Activated CD4-positive, alpha-beta T cell treated with anti-CD3 and anti-CD28 coated beads, Interleukin-2, amount 10 ng/mL, durations not matched to agents 7 days and 5 days (primary cell): ENCODE results near the gene SNX12. TPM values are rescaled to one million over a fixed set of nuclear protein-coding genes. Genes with fewer than 3 reads are reported as not detected.

ENCODE experiments used
- CTCF ChIA-PET: fragments of 350-600 bp; sonication (Branson Sonifier 250); formaldehyde crosslinking; loops from one replicate; lab custom pipeline; 2021; ENCODE audit warnings: antibody characterized with exemption; lab: Charles Lee
- POLR2A ChIA-PET: fragments of 350-600 bp; sonication (Branson Sonifier 250); formaldehyde crosslinking; loops from one replicate; lab custom pipeline; 2021; ENCODE audit warnings: antibody characterized with exemption; lab: Charles Lee
- DNase-seq: peaks from one replicate; pipeline ENCODE4 v3.0.0-alpha.2; 2020
- H3K27ac Mint-ChIP-seq: one replicate; pipeline ENCODE4 v1.8.0; 2021; ENCODE audit warnings: mild to moderate bottlenecking, moderate library complexity, mixed read lengths
- H3K27me3 Mint-ChIP-seq: one replicate; pipeline ENCODE4 v1.8.0; 2021; ENCODE audit warnings: mixed read lengths
- H3K36me3 Mint-ChIP-seq: one replicate; pipeline ENCODE4 v1.8.0; 2021; ENCODE audit warnings: low read depth, mixed read lengths
- H3K4me1 Mint-ChIP-seq: one replicate; pipeline ENCODE4 v1.8.0; 2021; ENCODE audit warnings: mixed read lengths
- H3K4me3 Mint-ChIP-seq: one replicate; pipeline ENCODE4 v1.8.0; 2021; ENCODE audit warnings: mild to moderate bottlenecking, moderate library complexity, mixed read lengths
- H3K9me3 Mint-ChIP-seq: one replicate; pipeline ENCODE4 v1.8.0; 2021; ENCODE audit warnings: mixed read lengths
- total RNA-seq, 2 experiments: library from RNA; stranded (reverse); gene quantifications; one replicate each; pipeline ENCODE4 v1.2.3, GENCODE V29; 2021

SNX12 gene
- total RNA-seq, 2 experiments from 2014 or later: 41.8 to 49.0 TPM

DNA sequence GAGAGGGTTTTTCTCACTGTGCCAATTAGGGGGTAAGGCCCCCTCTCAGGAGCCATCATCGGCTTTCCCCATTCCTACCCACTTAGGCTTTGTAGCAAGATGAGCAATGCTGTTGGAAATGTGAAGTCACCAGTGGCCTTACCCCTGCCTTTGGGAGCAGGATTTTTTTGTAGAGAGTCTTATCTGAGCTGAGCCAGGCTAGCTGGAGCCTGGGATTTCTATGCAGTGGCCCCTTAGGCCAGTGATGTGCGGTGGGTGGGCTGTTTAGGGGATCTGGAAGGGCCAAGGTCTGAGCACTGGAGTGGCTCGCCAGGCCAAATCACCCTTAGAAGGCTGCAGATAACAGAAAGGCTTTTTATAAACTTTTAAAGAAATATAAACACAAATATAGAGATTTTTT, 34.2 kb upstream of the SNX12 start:
- no peak for DNase-seq
- Mint-ChIP-seq H3K4me3 (no peak overlapping the region), H3K27me3 (no peaks in the 10 kb centered on the region), H3K27ac (peak overlapping the region; percentile 93), H3K9me3 (no peaks in the 10 kb centered on the region), H3K4me1 (peaks cover 70% of the 10 kb centered on the region), H3K36me3 (peaks cover 29% of the 10 kb centered on the region)
- CTCF ChIA-PET: interaction anchor here (0.9 to 4.1 kb wide), 4 partner anchors 9 to 27 kb away, joined by 3 to 15 read pairs (median 6); partner anchors contain the start of genes IL2RG and MED12
- POLR2A ChIA-PET: interaction anchor here (1.4 kb wide), 1 partner anchor 9 kb away, joined by 6 read pairs; the partner anchor contains the start of gene IL2RG

DNA sequence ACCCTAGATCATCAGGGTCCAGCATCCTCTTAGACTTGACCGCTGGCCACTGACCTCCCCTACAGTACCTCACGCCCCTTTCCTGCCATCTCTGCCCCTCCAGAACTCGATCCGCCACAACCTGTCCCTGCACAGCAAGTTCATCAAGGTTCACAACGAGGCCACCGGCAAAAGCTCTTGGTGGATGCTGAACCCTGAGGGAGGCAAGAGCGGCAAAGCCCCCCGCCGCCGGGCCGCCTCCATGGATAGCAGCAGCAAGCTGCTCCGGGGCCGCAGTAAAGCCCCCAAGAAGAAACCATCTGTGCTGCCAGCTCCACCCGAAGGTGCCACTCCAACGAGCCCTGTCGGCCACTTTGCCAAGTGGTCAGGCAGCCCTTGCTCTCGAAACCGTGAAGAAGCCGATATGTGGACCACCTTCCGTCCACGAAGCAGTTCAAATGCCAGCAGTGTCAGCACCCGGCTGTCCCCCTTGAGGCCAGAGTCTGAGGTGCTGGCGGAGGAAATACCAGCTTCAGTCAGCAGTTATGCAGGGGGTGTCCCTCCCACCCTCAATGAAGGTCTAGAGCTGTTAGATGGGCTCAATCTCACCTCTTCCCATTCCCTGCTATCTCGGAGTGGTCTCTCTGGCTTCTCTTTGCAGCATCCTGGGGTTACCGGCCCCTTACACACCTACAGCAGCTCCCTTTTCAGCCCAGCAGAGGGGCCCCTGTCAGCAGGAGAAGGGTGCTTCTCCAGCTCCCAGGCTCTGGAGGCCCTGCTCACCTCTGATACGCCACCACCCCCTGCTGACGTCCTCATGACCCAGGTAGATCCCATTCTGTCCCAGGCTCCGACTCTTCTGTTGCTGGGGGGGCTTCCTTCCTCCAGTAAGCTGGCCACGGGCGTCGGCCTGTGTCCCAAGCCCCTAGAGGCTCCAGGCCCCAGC, 32.7 kb upstream of the SNX12 start:
- peak overlapping the region; percentile 54 for H3K27ac Mint-ChIP-seq
- H3K36me3 Mint-ChIP-seq: peaks cover 16% of the 10 kb centered on the region
- peaks cover 63% of the 10 kb centered on the region for H3K4me1 Mint-ChIP-seq
- ChIA-PET CTCF (interaction anchor here (0.6 to 4.1 kb wide), 8 partner anchors 9 to 227 kb away, joined by 3 to 15 read pairs (median 4); partner anchors contain the start of genes IL2RG and MED12), POLR2A (interaction anchor here (1.0 to 1.4 kb wide), 3 partner anchors 11 to 17 kb away, joined by 3 to 6 read pairs (median 3); partner anchors contain the start of gene IL2RG)
- no peaks in the 10 kb centered on the region for H3K9me3 Mint-ChIP-seq
- no peak overlapping the region for H3K4me3 Mint-ChIP-seq
- no peaks in the 10 kb centered on the region for H3K27me3 Mint-ChIP-seq
- no peak for DNase-seq

DNA sequence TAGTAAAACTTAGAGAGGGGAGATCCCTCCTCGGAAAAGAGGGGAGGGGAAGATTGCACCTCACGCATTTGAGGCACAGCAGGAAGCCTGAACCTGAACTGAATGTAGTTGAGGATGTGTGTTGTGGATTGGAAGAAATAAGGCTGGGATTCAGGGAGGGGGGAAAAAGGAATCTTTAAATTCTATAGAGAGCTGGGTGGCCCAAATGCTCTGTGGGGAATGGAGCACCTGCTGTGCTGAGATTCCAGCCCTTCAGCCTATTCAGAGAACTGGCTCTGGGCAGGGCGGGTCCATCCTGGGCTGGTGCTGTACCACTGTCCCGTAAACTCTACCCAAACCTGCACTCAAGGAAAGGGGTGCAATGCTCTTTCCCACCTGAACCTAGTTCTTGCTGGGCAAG, 31.6 kb upstream of the SNX12 start:
- Mint-ChIP-seq H3K27me3 (no peaks in the 10 kb centered on the region), H3K27ac (no peak overlapping the region), H3K36me3 (peaks cover 10% of the 10 kb centered on the region), H3K4me3 (no peak overlapping the region), H3K9me3 (no peaks in the 10 kb centered on the region), H3K4me1 (peaks cover 62% of the 10 kb centered on the region)
- POLR2A ChIA-PET: no interaction called here
- CTCF ChIA-PET: interaction anchor here (0.8 to 4.1 kb wide), 6 partner anchors 10 to 32 kb away, joined by 3 to 15 read pairs (median 3); partner anchors contain the start of gene MED12
- DNase-seq: no peak

DNA sequence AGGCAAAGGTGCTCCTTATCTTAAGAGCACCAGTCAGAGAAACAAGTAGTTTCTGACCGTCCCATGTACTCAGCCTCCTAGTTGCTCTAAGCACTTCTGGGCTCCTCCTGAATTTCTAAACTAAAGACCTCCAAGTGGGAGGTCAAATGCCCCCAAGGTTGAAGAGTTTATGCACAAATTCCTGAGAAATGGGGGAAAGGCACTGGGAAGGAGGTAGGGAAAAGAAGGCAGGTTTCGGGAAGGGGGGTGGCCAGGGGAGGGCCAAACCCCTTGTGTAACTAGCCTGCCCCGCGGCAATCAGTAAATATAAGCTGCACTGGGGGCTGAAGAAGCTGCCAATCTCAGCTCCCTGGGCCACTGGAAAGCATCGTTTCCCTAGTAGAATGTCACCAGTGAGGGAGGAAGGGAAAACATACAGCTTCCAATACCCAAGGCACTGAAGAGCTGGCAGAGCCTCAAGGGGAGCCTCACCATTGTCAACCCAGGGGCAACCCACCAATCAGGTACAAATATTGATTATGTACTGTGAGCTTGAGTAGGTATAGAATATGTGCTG, 30.9 kb upstream of the SNX12 start:
- peaks cover 4% of the 10 kb centered on the region for H3K36me3 Mint-ChIP-seq
- H3K4me3 Mint-ChIP-seq: no peak overlapping the region
- no peak for DNase-seq
- no peaks in the 10 kb centered on the region for H3K27me3 Mint-ChIP-seq
- POLR2A ChIA-PET: no interaction called here
- H3K4me1 Mint-ChIP-seq: peaks cover 59% of the 10 kb centered on the region
- CTCF ChIA-PET: interaction anchor here (0.8 to 4.1 kb wide), 5 partner anchors 11 to 32 kb away, joined by 3 to 15 read pairs (median 3); partner anchors contain the start of gene MED12
- no peaks in the 10 kb centered on the region for H3K9me3 Mint-ChIP-seq
- H3K27ac Mint-ChIP-seq: no peak overlapping the region

DNA sequence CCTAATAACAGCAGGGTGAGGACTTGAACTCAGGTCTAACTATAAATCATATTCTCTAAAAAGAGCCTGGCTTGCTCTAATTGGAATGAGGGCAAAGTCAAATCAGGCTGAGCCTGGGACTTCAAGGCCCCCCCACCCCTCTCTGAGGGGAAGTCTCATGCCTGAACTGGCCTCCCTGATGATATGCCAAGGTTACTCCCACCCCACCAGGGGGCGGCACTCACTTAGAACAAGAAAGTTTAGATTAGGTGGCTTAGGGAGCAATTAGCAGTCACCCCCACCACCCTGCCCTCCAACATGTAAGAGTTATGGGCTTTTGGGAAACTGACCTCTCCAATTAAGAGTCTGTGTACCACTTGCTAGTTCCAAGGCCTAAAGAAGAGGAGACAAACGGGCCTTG, 30.2 kb upstream of the SNX12 start:
- H3K27me3 Mint-ChIP-seq: no peaks in the 10 kb centered on the region
- no peak overlapping the region for H3K27ac Mint-ChIP-seq
- DNase-seq: peak; percentile 80
- no peak overlapping the region for H3K4me3 Mint-ChIP-seq
- ChIA-PET POLR2A (no interaction called here), CTCF (no interaction called here)
- H3K36me3 Mint-ChIP-seq: no peaks in the 10 kb centered on the region
- no peaks in the 10 kb centered on the region for H3K9me3 Mint-ChIP-seq
- H3K4me1 Mint-ChIP-seq: peaks cover 52% of the 10 kb centered on the region

DNA sequence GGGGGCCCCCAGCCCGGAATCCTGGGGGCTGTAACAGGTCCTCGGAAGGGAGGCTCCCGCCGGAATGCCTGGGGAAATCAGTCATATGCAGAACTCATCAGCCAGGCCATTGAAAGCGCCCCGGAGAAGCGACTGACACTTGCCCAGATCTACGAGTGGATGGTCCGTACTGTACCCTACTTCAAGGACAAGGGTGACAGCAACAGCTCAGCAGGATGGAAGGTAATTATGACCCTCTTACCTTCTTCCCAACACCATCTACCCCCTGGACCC, 28.6 kb upstream of the SNX12 start:
- DNase-seq: no peak
- Mint-ChIP-seq H3K27me3 (no peaks in the 10 kb centered on the region), H3K4me1 (peaks cover 38% of the 10 kb centered on the region), H3K27ac (peak overlapping the region; percentile 96), H3K36me3 (no peaks in the 10 kb centered on the region), H3K4me3 (peak overlapping the region; percentile 81), H3K9me3 (no peaks in the 10 kb centered on the region)
- ChIA-PET POLR2A (no interaction called here), CTCF (interaction anchor here (2.2 kb wide), 1 partner anchor 22 kb away, joined by 5 read pairs; the partner anchor contains the start of gene MED12)

DNA sequence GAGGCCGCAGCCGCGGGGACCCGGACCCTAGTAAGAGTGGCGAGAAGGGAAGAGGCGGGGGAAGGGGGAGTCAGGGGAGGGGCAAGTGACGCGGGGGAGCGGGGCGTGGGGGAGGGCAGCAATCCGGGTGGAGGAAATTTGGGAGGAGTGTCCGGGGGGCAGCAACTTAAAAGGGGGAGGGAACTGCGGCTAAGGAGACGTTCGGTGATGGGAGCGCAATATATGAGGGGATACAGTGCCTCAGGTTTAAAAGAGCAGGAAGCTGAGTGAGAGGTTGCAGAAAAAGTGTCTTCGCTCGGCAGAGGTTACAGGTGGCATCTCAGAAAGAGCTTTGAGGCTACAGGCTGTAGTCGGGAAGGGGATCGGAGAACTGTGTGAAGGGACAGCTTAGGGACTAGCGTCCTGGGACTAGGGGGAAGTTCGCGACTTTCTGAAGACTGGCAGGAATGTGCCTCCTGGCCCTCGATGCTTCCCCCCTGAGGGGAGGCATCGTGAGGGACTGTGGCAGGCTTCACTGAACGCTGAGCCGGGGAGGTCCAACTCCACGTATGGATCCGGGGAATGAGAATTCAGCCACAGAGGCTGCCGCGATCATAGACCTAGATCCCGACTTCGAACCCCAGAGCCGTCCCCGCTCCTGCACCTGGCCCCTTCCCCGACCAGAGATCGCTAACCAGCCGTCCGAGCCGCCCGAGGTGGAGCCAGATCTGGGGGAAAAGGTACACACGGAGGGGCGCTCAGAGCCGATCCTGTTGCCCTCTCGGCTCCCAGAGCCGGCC, 28.0 kb upstream of the SNX12 start:
- H3K27me3 Mint-ChIP-seq: no peaks in the 10 kb centered on the region

DNA sequence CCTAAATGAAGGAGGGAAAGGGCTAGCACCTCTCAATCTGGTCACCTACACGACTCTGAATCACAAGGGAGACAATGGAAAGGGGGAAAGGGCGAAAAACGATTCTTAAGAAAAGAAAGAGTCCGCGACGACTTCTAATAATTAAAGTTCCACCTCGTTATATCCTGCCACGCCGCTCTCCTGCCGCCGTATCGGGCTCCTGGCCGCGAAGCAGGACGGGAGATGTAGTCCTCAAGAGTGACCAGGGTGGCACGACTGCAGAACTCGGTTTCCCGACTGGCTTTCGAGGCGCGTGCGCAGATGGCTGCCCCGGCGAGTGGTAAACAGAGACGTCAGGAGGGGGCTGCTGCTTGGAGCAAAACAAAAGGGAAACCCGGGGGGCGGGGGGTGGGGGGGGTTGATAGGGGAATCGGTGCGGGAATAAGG, 27.4 kb upstream of the SNX12 start, which contains the start of gene FOXO4:
TSS of gene FOXO4 (plus strand) at position 297 of the 426 bp plus-strand sequence. CDS start 678 bp downstream, outside the sequence.
- CTCF ChIA-PET: interaction anchor here (2.2 kb wide), 1 partner anchor 23 kb away, joined by 5 read pairs; the partner anchor contains the start of gene MED12
- H3K4me1 Mint-ChIP-seq: peaks cover 30% of the 10 kb centered on the region
- peak; percentile 92 for DNase-seq
- H3K36me3 Mint-ChIP-seq: no peaks in the 10 kb centered on the region
- H3K9me3 Mint-ChIP-seq: no peaks in the 10 kb centered on the region
- H3K27ac Mint-ChIP-seq: peak within 1 kb of the TSS; percentile 96
- POLR2A ChIA-PET: no interaction called here
- peak within 1 kb of the TSS; percentile 81 for H3K4me3 Mint-ChIP-seq
- no peaks in the 10 kb centered on the region for H3K27me3 Mint-ChIP-seq

More for the DNA sequence above, 28.0 kb upstream of the SNX12 start:
- CTCF ChIA-PET: interaction anchor here (2.2 kb wide), 1 partner anchor 22 kb away, joined by 5 read pairs; the partner anchor contains the start of gene MED12
- POLR2A ChIA-PET: no interaction called here
- H3K4me3 Mint-ChIP-seq: peak overlapping the region; percentile 81
- DNase-seq: no peak
- H3K4me1 Mint-ChIP-seq: peaks cover 33% of the 10 kb centered on the region
- no peaks in the 10 kb centered on the region for H3K9me3 Mint-ChIP-seq
- peak overlapping the region; percentile 96 for H3K27ac Mint-ChIP-seq
- no peaks in the 10 kb centered on the region for H3K36me3 Mint-ChIP-seq

DNA sequence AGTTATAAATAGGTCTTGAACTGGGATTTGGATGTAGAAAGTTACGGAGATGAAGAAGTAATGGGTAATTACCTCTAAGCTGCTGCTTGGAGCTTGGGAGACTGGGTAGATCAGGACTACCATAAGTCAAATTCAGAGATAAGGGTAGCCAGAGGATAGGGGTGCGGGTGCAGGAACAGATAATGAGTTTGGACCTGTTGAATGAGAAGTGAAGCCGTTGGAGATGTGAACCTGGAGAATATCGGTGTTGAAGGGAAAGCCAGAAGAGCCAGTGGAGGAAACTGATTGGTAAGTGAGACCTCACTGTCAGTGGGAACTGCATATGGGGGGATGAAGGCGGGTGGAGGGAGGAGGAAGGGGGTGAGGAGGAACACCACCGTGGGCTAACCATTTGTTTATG, 26.9 kb upstream of the SNX12 start:
- Mint-ChIP-seq H3K4me1 (peaks cover 28% of the 10 kb centered on the region), H3K4me3 (peak overlapping the region; percentile 81), H3K9me3 (no peaks in the 10 kb centered on the region), H3K36me3 (no peaks in the 10 kb centered on the region), H3K27me3 (no peaks in the 10 kb centered on the region), H3K27ac (peak overlapping the region; percentile 75)
- ChIA-PET CTCF (no interaction called here), POLR2A (no interaction called here)
- DNase-seq: no peak

DNA sequence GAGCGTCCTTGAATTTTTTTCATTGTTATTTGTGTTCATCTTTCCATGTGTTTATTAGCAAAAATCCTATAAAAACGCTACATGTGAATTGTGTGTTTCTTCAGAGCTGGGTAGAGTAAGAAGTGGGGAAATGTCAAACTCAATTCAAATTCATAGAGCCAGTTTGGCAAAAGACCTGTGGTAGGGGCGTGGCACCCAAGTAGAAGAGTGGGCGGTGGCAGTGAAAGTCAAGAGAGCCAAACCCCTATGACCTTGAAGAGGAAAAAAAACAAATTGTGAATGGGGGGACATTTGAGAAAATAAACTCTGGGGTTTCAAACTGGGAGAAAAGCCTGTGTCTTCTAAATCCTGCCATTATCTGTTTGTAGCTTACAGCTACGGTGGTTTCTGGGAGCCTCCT, 23.1 kb upstream of the SNX12 start:
- Mint-ChIP-seq H3K4me1 (peaks cover 8% of the 10 kb centered on the region), H3K9me3 (no peaks in the 10 kb centered on the region), H3K27ac (no peak overlapping the region), H3K27me3 (no peaks in the 10 kb centered on the region), H3K4me3 (no peak overlapping the region), H3K36me3 (no peaks in the 10 kb centered on the region)
- ChIA-PET CTCF (interaction anchor here (1.4 kb wide), 1 partner anchor 11 kb away, joined by 3 read pairs; no protein-coding TSS in a partner anchor), POLR2A (no interaction called here)
- no peak for DNase-seq

DNA sequence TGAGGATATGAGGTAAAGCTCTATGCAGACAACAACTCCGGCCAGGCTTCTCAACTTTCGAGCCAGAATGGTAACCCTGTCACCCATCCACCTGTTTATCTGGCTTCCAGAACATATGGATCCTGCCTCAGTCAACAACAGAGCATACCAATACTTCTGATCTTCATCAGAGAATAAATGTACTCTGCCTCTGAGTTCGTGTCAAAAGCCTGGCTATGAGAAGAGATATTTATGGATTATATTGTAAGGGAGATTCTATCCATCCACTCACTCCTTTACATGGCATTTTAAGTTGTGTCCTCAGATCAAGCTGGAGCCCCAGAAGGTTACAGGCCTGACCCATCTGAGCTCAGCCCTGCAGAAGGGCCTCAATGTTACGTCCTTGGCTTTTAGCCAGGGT, 17.8 kb upstream of the SNX12 start:
- H3K36me3 Mint-ChIP-seq: no peaks in the 10 kb centered on the region
- ChIA-PET CTCF (interaction anchor here (0.9 to 1.6 kb wide), 2 partner anchors 27 to 43 kb away, joined by 3 read pairs; no protein-coding TSS in a partner anchor), POLR2A (interaction anchor here (0.6 kb wide), 1 partner anchor 567 kb away, joined by 3 read pairs; no protein-coding TSS in a partner anchor)
- H3K4me3 Mint-ChIP-seq: no peak overlapping the region
- peaks cover 9% of the 10 kb centered on the region for H3K4me1 Mint-ChIP-seq
- H3K9me3 Mint-ChIP-seq: no peaks in the 10 kb centered on the region
- DNase-seq: no peak
- H3K27me3 Mint-ChIP-seq: no peaks in the 10 kb centered on the region
- no peak overlapping the region for H3K27ac Mint-ChIP-seq

DNA sequence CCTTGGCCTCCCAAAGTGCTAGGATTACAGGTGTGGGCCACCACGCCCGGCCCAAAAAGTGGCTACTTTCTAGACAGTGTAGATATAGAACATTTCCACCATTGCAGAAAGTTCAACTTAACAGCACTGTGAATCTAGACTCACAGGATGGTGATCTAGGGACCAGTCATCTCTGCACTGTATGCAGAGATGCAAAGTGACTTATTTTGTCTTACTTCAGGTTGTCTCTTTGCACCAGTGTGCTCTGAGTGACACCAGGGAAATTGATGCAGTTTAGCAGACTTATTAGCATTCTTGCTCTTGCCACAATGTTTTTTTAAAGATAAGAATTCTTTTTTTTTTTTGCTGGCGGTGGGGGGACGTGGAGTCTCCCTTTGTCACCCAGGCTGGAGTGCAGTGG, 14.7 kb upstream of the SNX12 start:
- Mint-ChIP-seq H3K27ac (no peak overlapping the region), H3K27me3 (no peaks in the 10 kb centered on the region), H3K9me3 (no peaks in the 10 kb centered on the region), H3K36me3 (no peaks in the 10 kb centered on the region), H3K4me3 (no peak overlapping the region), H3K4me1 (peaks cover 9% of the 10 kb centered on the region)
- ChIA-PET POLR2A (no interaction called here), CTCF (interaction anchor here (1.2 kb wide), 1 partner anchor 9 kb away, joined by 3 read pairs; no protein-coding TSS in a partner anchor)
- no peak for DNase-seq
